ENCODE data around the gene ECT2L. TPM values are rescaled to one million over a fixed set of nuclear protein-coding genes. Genes with fewer than 3 reads are reported as not detected.

Gene ECT2L
- polyA plus RNA-seq, 2 of the 4 experiments (the other 2 are of a cell fraction): 0.01 TPM; not detected in 1

DNA sequence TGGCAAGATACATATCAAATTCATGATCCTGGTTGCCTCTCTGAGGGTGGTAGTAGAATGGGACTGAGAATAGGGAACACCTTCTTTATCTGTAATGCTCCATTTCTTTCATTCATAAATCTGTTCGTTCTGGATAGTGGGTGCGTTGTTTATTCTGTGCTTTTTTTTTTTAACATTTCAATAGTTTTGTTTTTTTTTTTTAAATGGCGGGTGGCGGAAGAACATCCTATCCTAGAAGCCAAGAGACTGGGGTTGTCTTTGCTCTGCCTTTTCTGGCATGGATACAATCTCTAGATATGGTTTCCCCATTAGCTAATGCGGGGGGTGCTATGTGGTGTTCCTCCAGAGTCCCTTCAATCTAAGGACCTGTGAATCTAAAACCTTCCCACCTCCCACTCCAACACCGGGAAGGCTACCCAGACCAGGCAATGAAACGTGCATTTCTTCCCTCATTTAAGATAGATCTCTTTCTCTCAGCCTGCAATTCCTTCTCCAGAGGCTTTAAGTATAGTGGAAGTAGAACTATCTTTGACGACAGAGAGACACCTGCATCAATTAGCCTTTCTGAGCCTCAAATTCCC is 23.2 kb upstream of the ECT2L start:
- POLR2A ChIA-PET: interaction anchor here (0.9 kb wide), 1 partner anchor 8 kb away, joined by 3 read pairs; no protein-coding TSS in a partner anchor
- FAIRE-seq: no peak
- peaks cover 5% of the 10 kb centered on the region; the same call in 1 of the 3 replicates for H3K4me1 ChIP-seq
- no peaks in the 10 kb centered on the region for H3K9me3 ChIP-seq
- CTCF ChIA-PET: interaction anchor here (1.7 to 3.1 kb wide), 2 partner anchors 184 to 657 kb away, joined by 6 to 10 read pairs; no protein-coding TSS in a partner anchor
- peak overlapping the region; percentile 98 to 99 for H3K27ac ChIP-seq
- peak overlapping the region; percentile 98 for H3K4me2 ChIP-seq
- 31% methylated on average over 8 of the region's 8 CpGs for whole genome bisulfite sequencing (ENCODE audit: missing lambda C conversion rate)
- no peak for DNase-seq (ENCODE audit: low read depth in 1 of 2, low spot score in 1 of 2)
- peak; percentile 7 to 15; a peak in 3 of 6 replicates for ATAC-seq
- TF ChIP-seq, protein P1, sequence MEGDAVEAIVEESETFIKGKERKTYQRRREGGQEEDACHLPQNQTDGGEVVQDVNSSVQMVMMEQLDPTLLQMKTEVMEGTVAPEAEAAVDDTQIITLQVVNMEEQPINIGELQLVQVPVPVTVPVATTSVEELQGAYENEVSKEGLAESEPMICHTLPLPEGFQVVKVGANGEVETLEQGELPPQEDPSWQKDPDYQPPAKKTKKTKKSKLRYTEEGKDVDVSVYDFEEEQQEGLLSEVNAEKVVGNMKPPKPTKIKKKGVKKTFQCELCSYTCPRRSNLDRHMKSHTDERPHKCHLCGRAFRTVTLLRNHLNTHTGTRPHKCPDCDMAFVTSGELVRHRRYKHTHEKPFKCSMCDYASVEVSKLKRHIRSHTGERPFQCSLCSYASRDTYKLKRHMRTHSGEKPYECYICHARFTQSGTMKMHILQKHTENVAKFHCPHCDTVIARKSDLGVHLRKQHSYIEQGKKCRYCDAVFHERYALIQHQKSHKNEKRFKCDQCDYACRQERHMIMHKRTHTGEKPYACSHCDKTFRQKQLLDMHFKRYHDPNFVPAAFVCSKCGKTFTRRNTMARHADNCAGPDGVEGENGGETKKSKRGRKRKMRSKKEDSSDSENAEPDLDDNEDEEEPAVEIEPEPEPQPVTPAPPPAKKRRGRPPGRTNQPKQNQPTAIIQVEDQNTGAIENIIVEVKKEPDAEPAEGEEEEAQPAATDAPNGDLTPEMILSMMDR (IDR thresholded peaks at IDR 0.05): no peak
- TF ChIP-seq, protein P2, sequence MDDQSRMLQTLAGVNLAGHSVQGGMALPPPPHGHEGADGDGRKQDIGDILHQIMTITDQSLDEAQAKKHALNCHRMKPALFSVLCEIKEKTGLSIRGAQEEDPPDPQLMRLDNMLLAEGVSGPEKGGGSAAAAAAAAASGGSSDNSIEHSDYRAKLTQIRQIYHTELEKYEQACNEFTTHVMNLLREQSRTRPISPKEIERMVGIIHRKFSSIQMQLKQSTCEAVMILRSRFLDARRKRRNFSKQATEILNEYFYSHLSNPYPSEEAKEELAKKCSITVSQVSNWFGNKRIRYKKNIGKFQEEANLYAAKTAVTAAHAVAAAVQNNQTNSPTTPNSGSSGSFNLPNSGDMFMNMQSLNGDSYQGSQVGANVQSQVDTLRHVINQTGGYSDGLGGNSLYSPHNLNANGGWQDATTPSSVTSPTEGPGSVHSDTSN (IDR thresholded peaks at IDR 0.05): no peak
- TF ChIP-seq FOXS1 (CRISPR knock-in tag; IDR thresholded peaks at IDR 0.05) (no peak), HOXB5 (CRISPR knock-in tag; IDR thresholded peaks at IDR 0.05) (no peak), EHMT2 (IDR thresholded peaks at IDR 0.05; ENCODE audit: low read depth) (no peak), CHD2 (IDR thresholded peaks at IDR 0.05; ENCODE audit: low read length, partially characterized antibody) (no peak), RFX5 (IDR thresholded peaks at IDR 0.05) (no peak), ZC3H11A (IDR thresholded peaks at IDR 0.05) (no peak)
- peak overlapping the region; percentile 71 for H3K4me3 ChIP-seq

DNA sequence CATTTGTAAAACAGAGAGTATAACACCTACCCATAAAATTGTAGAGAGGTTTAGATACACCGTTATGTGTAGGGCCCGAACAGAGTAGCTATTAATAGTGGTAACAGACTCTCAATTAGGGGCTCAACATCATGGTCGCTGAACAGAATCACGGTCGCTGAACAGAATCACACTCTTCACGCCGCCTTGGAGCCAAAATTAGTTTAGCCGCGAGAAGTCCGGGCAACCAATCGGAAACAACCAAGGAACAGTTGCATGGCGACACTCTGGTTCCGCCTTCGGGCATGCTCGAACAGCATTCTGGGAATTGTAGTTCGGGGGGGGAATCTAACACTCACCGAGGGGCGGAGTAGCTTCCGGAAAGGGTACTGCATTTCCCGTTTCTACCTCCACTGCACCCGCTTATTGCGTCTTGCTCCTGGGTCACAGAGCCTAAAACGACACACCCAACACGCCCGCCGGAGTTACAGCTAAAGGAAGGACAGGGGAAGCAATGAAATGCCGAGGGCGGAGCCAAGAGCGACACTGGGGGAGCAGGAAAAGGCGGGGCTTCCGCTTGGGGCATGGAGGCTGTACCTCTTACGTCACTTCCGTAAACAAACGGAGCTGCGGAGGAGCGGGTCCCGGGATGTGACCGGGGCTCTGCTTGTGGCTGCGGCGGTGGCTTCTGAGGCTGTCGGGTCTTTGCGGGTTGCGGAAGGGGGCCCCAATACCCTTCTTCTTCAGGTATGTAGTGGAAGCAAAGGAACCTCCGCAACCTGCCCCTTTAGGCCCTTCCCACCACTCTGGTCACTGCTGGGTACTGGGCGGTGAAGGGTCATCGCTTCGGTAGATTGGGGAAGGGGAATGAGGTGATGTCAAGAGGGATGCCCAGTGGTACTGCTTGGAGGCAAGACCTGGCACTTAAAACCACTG is 22.5 kb upstream of the ECT2L start, which contains the start of gene CCDC28A:
CCDC28A (plus strand) TSS at position 593 of the 915 bp plus-strand sequence. CDS start 2,352 bp downstream, outside the sequence.
- peak within 1 kb of the TSS; percentile 98 to 99 for H3K27ac ChIP-seq
- CTCF ChIA-PET: no interaction called here
- H3K4me2 ChIP-seq: peak within 1 kb of the TSS; percentile 98
- no peaks in the 10 kb centered on the region for H3K9me3 ChIP-seq
- TF ChIP-seq, protein P3, sequence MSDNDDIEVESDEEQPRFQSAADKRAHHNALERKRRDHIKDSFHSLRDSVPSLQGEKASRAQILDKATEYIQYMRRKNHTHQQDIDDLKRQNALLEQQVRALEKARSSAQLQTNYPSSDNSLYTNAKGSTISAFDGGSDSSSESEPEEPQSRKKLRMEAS (IDR thresholded peaks at IDR 0.05): peak; percentile 56
- TF ChIP-seq CHD2 (IDR thresholded peaks at IDR 0.05; ENCODE audit: low read length, partially characterized antibody): peak; percentile 57
- no peak for TF ChIP-seq RAD21 (conservative IDR thresholded peaks at IDR 0.05 in 1 of 2, IDR thresholded peaks at IDR 0.05 in 1 of 2)
- TF ChIP-seq HOXB13 (CRISPR knock-in tag; IDR thresholded peaks at IDR 0.05; ENCODE audit: low read depth): no peak
- no peak for TF ChIP-seq NR3C1 (IDR thresholded peaks at IDR 0.05)
- TF ChIP-seq, protein P4, sequence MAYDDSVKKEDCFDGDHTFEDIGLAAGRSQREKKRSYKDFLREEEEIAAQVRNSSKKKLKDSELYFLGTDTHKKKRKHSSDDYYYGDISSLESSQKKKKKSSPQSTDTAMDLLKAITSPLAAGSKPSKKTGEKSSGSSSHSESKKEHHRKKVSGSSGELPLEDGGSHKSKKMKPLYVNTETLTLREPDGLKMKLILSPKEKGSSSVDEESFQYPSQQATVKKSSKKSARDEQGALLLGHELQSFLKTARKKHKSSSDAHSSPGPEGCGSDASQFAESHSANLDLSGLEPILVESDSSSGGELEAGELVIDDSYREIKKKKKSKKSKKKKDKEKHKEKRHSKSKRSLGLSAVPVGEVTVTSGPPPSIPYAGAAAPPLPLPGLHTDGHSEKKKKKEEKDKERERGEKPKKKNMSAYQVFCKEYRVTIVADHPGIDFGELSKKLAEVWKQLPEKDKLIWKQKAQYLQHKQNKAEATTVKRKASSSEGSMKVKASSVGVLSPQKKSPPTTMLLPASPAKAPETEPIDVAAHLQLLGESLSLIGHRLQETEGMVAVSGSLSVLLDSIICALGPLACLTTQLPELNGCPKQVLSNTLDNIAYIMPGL (CRISPR knock-in tag; IDR thresholded peaks at IDR 0.05; ENCODE audit: borderline replicate concordance): no peak
- no peak for TF ChIP-seq CEBPB (IDR thresholded peaks at IDR 0.05)
- 0 out of 2 replicates have a peak, but pooled peaks have one; percentile 27 for TF ChIP-seq KDM5A (IDR thresholded peaks at IDR 0.05)
- no peak for TF ChIP-seq HOXB5 (CRISPR knock-in tag; IDR thresholded peaks at IDR 0.05)
- 0 out of 5 replicates have a peak, but pooled peaks of 1 of the 2 experiments have one; percentile 8 for TF ChIP-seq JUN (IDR thresholded peaks at IDR 0.05)
- TF ChIP-seq, protein P5, sequence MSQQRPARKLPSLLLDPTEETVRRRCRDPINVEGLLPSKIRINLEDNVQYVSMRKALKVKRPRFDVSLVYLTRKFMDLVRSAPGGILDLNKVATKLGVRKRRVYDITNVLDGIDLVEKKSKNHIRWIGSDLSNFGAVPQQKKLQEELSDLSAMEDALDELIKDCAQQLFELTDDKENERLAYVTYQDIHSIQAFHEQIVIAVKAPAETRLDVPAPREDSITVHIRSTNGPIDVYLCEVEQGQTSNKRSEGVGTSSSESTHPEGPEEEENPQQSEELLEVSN (IDR thresholded peaks at IDR 0.05; ENCODE audit: borderline replicate concordance, low read depth): peak; percentile 78; the same call in 1 of the 2 replicates
- ATAC-seq (peak; percentile 96 to 98), DNase-seq (ENCODE audit: low read depth in 1 of 2, low spot score in 1 of 2) (peak; percentile 71 to 91), FAIRE-seq (no peak)
- POLR2A ChIA-PET: interaction anchor here (0.5 to 0.9 kb wide), 5 partner anchors 9 to 667 kb away, joined by 3 to 7 read pairs (median 5); no protein-coding TSS in a partner anchor
- WGBS (ENCODE audit: missing lambda C conversion rate): 1% methylated on average over 35 of the region's 47 CpGs
- H3K4me3 ChIP-seq: peak within 1 kb of the TSS; percentile 71
- H3K4me1 ChIP-seq: peaks cover 5% of the 10 kb centered on the region; the same call in 1 of the 3 replicates

Data from A549 (cell line).